ENCODE data around the gene LRRC8C. TPM values are rescaled to one million over a fixed set of nuclear protein-coding genes. Genes with fewer than 3 reads are reported as not detected.
"Not testable (repeated sequence)": the region's sequence is repeated elsewhere in the genome, so short reads cannot be mapped to it uniquely, and the experiment has no call there.

LRRC8C gene
- polyA plus RNA-seq, 3 donors, result 6.0 to 7.0 (median 6.6) TPM

DNA sequence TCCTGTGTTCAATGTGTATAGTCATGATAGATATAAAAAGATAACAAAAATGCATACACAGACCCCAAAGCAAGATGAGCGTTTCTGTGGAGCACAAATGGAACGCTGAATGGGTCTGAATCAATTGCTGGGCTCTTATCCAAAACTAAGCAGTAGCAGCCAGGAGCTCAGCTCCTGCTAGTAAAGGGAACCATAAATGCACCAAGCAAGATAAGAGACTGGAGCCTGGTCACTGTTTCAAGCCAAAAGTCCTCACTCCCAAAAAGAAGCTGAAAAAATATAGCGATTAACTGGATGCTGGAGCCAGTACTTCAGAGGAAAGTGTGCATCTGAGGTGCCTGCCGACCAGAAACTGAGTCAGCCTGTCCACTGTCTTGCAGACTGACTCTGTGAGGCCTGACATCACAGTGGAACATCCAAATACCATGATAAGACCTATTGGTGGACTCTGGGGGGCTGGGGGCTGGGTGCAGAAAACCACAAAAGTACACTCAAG, 68.9 kb downstream of the LRRC8C start:
- no peak for DNase-seq

DNA sequence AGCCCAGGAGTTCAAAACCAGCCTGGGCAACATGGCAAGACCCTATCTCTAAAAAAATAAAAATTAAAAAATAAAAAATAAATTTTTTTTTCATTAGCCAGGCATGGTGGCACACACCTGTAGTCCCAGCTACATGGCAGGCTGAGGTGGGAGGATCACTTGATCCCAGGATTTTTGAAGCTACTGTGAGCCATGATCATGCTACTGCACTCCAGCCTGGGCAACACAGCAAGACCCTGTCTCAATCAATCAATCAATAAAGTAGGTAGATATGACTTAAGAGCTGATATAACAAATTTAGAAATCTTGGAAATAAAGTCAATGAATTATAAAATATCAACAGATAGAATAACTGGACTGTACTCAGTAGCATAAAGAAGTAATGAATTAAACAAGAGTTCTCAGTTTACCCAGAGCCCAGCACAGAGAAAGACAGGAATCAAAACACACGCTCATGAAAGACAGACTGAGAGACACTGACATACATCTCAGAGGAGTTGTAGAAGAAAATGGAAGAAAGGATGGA, 69.7 kb downstream of the LRRC8C start:
- no peak for DNase-seq

GRCh38 chr1:89703469-89703868, 70.5 kb downstream of the LRRC8C start:
- DNase-seq, result no peak

DNA sequence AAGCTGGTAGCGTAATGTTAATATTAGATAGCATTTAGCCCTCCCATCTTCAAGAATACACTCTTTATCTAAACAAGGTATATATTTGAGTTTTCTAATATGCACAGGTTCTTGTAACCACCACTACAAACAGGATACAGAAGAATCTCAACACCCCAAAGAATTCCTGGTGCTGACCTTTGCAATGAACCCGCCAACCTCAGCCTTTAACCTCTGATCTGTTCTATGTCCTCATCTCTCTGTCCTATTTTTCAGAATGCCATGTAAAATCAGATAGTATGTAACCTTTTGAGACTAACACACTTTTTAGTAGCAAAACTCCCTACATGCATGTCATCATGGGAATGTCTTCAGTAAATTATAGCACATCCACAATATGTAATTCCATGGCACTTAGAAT, 71.1 kb downstream of the LRRC8C start:
- DNase-seq, result no peak

DNA sequence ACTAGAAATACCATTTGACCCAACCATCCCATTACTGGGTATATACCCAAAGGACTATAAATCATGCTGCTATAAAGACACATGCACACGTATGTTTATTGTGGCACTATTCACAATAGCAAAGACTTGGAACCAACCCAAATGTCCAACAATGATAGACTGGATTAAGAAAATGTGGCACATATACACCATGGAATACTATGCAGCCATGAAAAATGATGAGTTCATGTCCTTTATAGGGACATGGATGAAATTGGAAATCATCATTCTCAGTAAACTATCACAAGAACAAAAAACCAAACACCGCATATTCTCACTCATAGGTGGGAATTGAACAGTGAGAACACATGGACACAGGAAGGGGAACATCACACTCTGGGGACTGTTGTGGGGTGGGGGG, 72.0 kb downstream of the LRRC8C start:
- DNase-seq, result not testable (repeated sequence)

DNA sequence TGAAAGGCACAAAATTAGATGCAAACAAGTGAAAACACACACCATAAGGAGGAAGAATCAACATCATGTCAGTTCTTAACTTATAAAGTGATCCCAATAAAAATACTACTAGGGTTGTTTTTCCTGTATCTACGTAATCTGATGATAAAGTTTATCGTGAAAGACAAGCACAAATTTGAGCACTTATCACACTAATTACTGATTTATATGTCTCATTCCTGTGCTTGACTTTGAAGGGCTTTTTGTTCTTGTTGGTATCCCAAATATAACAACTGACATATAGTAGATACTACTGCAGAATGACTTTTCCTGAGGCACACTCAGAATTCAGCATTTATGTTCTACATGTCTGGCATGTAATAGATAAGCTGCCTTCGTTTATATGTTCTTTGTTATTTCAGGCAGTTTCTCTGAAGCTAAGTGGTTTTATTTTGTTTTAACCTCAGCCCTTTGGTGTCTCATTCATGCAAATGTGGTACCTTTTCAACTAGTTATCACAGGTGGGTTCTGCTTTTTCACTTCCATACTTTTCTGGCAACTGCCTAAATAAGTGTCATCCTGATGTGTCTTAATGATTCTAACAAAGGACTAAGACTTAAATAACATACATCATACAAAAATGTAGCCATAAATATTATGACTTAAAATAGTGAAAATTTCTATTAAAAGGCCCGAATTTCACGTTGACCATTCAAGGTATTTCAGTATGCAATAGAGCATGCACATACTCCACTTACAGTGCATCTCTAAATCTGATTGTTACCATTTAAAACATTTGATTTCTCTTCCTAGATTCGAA, 73.2 kb downstream of the LRRC8C start:
- no peak for DNase-seq

DNA sequence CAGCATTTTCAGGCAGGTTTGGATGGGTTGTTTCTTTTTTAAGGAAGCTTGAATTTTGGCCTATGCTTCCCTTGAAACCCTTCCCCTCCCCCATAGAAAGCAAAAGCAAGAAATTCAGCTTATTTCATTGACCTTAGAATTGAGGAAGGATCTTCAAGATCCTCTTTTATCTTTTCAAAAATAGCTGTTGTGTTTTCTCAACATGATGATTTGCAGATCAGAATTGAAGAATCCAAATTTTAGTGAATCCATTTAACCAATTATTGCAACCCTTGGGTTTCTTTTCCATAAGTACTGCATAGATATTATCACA, 73.7 kb downstream of the LRRC8C start:
- DNase-seq, result no peak

DNA sequence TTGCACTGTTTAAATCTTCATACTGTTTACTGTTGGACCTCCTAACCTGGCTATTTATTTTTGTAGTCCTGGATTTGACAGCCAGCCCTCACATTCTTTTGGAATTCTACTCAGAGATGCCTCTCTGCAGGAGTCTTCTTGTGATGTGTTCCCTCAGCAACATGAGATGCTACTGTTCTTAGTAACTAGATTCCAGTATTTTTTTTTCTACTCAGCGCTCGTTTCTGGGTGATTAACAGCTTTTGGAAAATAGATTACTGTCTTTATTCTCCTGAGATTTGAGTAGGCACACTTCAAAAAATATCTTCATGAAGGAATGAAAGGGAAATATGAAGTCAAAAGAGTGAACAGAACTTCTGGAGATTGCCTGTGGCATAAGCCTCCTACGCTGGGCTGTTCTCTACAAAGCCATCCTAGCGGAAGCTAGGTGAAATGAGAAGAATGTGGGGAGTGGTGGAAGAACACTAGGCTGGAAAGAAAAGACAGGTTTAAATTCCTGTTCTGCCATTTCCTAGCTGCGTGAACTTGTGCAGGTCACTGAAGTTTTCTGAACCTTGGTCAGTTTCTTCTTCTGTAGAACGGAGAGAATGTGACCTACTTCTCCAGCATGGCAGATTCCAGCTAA, 75.9 kb downstream of the LRRC8C start:
- DNase-seq, result no peak

DNA sequence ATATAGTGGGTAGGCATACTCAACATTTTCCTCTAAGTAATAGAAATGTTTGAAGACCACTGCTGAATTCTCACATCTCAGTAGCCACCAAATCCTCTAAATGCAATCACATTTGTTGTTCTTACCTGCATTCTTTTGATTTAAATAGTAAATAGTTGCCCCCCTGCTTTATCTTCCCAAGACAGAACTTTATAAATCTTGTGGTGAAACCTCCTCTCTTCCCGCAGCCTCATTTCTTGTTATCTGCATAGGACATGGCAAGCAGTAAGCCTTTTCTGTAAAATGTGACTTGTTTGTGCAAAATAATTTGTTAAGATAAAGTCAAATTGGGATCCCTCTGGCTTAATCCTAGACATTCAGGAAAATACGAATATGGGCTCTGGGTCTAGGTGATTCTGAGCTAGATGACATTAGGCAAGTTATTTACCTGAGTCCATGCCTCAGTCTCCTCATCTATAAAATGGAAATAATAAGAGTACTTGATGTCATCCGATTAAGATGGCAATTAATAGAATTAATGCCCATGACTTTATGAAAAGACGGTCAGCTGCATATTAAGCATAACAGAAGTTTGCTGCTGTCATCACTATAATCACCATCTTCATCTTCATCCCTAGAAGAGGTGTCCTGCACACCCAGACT, 77.7 kb downstream of the LRRC8C start:
- DNase-seq, result no peak

DNA sequence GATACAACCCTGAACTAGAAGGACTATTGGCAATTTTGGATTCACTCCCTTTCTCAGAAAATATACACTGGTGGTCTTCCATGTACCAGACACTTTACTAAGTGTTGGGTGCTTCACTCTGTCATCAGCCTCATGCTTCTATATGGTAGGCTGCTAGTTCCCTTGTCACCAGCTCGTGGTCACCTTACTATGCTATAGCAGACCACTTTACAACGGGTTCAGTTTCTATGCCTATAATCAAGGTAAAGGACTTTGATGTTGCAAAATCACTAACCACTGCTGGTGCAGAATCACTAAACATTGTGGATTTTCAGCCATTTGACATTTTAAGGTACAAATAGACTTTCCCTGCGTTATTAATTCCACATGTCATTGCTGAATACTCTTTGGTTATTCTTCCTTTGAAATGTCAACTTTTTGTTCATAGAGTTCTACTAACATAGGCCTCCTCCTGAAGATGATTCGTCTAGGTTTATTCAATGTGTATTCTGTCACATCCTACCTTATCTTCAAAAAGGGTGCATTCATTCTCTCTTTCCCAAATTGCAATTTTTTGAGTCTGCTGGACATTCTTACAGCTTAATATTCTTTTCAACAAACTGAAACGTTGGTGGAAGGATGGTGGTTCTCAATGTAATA, 78.3 kb downstream of the LRRC8C start:
- DNase-seq, result no peak

- no peak for DNase-seq
Observed at GRCh38 chr1:89712420-89712819, 79.5 kb downstream of the LRRC8C start.

DNA sequence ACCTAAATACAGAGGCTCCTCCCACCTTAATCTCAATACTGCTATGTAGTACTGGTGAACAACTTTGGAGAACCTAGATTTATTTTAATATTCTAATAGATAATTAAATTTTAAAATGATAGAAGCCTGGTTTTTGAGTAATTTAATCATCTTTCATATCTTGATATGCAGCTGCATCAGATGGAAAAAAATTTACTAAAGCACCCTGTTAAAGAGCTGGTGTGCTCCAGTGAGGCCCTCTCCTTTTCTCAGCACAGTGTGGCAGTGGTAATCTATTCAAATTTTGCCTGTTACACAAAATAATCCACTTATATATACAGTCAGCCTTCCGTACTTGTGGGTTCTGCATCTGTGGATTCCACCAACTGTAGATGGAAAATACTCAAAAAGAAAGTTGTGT, 82.8 kb downstream of the LRRC8C start:
- DNase-seq, result no peak

- no peak for DNase-seq
Observed at GRCh38 chr1:89719502-89720306, 86.8 kb downstream of the LRRC8C start.

DNA sequence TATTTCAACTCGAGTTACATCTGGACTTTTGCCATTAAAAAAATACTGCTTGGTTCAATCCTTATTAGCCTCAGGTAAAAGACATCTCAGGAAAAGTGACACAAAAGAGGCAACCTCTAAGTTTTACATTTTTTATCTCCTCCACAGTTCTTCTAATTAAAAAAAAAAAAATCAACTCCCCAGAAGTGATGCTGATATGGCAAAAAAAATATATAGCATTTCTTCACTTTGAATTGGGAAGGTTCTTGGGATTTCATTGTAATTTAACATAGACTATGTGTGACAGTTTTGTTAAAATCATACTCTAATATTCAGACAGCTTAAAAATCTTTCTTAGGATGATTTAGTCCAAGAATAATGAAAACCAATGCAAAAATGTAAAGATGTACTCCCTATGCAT, 87.9 kb downstream of the LRRC8C start:
- DNase-seq, result no peak

- no peak for DNase-seq
Observed at GRCh38 chr1:89721351-89721750, 88.4 kb downstream of the LRRC8C start.

- no peak for DNase-seq
Observed at GRCh38 chr1:89723144-89723543, 90.2 kb downstream of the LRRC8C start.

GRCh38 chr1:89723863-89724262, 90.9 kb downstream of the LRRC8C start:
- no peak for DNase-seq

GRCh38 chr1:89724369-89725010, 91.6 kb downstream of the LRRC8C start:
- DNase-seq, result no peak

DNA sequence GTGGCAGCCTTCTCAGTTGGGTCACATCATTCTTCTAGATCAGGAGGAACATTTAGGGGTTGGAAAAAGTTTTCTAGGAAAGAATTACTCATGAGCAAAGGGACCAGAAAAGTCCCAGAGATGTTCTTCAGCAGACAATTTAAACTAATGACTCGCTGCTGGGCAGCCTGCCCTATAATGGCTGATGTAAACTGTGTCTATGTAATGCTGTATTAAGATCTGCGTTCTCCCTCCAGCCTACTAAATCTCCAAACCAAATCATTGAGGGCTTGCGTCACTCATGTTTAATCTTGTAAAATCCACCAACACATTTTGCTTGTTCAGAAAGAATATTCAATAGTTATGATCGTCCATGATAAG, 92.1 kb downstream of the LRRC8C start:
- no peak for DNase-seq

DNA sequence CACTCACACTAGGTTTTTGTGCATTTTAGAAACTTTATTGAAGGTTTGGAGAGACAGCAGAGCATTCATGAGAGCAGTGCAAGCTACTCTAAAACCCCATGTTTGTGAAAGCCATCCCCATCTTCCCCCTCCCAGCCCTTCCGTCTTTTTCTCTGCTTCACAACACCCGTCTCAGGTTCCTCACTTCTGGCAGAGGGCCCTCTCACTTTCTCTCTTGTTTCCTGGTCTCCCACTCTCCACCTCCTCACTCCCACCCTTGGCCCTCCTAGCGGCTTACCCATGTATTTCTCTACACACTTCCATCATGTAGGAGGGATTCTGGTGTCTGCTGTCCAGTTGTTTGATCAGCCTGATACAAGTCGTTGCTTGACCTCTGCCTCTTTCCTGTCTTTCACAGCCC, 92.7 kb downstream of the LRRC8C start:
- DNase-seq, result no peak
